CD4-positive, alpha-beta T cell treated with Interleukin-17A for 1 hour (primary cell): ENCODE results near the gene SDC1.
"Not testable (repeated sequence)": the region's sequence is repeated elsewhere in the genome, so short reads cannot be mapped to it uniquely, and the experiment has no call there.

Experiments
- DNase-seq: peaks from one replicate; pipeline ENCODE4 v3.0.0-alpha.2; 2020

The SDC1 gene, protein sequence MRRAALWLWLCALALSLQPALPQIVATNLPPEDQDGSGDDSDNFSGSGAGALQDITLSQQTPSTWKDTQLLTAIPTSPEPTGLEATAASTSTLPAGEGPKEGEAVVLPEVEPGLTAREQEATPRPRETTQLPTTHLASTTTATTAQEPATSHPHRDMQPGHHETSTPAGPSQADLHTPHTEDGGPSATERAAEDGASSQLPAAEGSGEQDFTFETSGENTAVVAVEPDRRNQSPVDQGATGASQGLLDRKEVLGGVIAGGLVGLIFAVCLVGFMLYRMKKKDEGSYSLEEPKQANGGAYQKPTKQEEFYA

DNA sequence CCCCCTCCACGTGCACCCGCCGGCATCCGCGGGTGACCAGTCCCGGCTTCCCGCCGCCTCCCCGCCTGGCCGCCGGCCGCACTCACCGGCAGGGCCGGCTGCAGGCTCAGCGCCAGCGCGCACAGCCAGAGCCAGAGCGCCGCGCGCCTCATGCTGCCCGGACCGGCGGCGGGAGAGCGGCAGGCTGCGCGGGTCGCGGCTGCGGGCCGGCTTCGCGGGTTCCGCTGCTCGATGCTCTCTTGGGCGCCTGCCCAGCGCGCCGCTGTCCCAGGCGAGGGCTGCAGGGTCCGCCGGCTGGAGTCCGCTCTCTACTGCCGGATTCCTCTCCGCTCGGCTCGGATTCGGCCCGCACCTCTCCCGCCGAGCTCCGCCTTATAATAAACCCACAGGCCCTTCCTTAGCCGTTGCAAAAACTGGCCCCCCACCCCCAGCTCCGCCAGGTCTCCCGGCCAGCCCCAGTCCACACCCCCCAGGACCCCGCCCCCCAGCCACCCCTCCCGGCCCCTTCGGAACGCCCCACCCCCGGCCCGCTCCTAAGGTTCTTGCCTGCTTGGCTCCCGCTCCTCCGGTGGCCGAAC, at the start of gene SDC1:
Gene SDC1, minus strand, starts transcription at position 415 of the 578 bp plus-strand sequence. Its CDS starts 263 bp downstream, at position 152.
- DNase-seq = no peak

DNA sequence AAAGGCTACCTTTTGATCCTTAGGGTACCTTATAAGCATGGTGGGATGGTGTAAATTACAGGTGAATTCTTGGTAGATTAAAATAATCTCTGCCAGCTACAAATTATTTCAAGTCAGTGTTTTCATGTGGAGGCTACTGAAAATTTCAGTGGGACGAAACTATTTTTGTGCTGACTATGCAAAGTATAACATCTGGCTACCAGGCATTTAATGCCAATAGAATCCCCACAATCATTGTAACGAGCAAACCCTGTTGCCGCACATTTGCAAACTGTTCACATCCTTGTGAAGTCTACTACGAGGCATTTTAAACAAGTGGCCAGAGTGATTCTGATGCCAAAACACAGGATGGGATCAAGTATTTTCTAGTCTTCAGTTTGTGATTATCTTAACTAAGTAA, 48.1 kb upstream of the SDC1 start:
- DNase-seq = no peak

DNA sequence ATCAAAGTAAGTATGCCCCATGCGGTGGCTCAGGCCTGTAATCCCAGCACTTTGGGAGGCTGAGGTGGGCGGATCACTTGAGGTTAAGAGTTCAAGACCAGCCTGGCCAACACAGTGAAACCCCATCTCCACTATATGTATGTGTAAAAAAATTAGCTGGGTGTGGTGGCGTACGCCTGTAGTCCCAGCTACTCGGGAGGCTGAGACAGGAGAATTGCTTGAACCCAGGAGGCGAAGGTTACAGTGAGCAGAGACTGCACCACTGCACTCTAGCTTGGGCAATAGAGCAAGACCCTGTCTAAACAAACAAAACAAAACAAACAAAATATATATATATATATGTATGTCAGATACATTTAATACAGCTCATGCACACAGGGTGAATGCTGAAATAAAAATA, 43.4 kb upstream of the SDC1 start:
- not testable (repeated sequence) for DNase-seq

DNA sequence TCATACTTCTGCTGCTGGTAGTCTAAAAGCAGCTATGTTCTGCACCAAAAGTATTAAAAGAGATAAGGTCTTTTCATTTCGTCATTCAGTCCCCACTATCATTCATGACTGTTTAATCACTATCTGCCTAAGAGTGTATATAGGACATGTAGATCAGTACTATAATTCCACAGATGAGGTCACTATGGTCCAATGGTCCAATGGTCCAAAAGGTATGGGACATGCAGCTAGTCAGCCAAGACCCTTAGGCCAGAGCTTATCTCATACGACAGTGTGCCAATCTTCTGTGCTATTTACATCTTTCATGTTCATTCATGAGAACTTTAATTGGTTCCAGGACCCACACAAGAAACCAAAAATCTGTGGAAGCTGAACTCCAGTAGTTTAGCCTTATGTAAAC, 42.6 kb upstream of the SDC1 start:
- DNase-seq = no peak

DNA sequence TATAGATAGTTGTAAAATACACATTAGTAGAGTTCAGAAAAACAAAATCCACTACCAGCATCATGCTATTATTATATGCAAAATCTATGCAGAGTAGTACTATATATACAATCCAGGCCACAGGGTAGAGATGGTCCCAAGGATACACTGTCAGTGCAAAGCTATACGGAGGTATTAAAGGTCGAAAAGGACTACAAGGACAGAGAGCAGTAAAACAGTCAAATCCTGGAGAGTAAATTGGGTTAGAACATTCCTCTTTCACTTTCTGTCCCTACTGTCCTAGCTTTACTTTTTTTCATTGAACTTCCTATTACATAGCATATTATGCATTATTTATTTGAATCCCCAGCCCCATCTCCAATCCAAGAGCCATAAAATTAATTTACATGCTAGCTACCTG, 39.7 kb upstream of the SDC1 start:
- DNase-seq = no peak

DNA sequence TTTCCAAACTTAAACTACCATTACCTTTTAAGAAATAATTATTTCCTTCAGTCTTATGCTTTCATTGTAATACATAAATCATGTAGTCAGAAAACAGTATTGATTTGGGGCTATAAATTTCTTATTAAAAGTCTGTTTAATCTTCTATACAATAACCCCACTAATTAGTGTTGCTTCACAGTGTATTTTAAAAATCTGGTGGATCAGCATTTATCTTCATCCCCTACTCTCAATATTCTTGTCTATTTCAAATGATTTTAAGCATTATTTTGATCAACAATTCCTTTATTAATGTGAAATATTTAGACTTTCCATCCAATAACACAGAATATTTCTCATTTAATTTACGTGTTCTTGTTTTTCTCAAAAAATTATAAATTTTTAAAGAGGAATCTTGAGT, 32.5 kb upstream of the SDC1 start:
- DNase-seq = no peak

DNA sequence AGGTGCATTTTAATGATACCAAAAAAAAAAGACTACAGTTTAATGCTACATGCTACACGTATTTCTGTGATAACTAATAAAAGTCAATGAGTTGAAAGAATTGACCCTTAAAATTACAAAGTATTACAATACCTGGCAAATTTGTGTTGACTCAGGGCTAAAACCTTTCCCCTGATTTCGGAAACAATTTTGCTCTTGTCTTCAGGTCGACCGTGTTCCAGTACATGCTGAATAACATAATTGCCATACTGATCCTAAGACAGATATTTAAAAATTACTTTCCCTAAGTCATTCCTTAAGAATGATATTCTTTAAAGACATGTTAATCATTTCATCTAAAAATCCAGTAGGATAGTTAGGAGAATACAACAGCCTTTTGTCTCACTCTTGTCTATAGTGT, 29.8 kb upstream of the SDC1 start:
- DNase-seq = no peak

DNA sequence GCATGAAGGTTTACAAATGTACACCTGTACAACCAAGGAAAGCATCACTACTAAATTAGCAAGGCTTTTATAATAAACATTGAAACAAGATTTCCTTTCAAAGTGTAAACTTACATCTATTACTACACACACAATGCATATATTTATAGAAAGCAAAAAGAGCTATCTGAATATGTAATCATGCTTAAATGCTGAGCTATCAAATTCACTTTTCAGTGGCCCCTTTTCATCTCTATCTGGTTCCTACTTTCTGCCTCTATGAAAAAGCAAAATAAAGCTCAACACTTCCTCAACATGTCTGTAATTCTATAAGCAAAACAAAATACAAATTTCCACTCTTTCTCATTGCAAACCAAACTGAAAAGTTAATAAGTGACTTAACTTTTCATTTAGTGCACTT, 25.5 kb upstream of the SDC1 start:
- DNase-seq = no peak

DNA sequence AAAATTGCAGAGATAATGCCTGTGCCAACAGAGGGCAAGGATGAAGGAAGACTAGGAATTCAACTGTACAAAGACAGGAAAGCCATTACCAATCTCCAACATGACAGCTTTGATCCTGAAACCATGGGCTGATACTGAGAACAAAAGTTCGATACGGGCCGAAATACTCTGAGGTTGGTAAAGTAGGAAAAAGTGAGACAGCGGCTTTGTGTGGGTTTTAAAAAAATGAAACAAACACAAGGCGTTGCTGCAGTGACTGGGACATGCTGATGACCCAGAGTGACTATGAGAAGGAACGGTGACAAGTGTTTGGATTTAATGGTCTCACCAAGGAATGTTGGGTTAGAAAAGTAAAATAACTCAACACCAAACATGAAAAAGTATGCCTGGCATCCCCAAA, 24.2 kb upstream of the SDC1 start:
- DNase-seq = no peak

DNA sequence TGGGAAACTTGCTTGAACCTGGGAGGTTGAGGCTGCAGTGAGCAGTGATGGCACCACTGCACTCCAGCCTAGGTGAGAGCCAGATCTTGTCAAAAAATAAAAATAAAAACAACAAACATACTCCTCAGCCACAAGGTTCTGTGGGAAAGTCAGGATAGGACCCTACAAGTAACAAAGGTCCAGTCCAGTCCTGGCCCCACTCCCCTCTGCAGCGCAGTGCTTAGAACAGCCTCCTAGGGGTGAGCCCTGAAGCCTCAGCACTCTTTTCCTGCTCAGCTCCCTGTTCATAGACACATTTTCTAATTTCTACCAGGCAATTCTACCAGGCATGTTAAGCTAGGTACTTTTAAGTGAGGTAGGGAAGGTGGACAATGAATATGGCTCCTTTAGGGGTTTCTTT, 22.2 kb upstream of the SDC1 start:
- no peak for DNase-seq

DNA sequence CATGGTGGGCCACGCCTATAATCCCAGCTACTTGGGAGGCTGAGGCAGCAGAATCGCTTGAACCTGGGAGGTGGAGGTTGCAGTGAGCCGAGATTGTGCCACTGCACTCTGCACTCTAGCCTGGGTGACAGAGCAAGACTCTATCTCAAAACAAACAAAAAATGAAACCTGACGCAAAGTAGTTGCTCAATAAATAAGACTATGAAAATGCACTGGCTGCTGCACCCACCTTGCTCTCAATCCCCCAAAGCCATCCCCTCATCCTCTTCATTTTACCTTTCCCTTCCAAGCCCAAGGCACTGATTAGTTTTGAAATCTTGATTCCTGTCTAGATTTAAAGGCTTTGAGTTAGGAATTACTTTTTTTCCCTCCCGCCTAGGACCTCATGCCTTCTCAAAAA, 18.7 kb upstream of the SDC1 start:
- DNase-seq = not testable (repeated sequence)

DNA sequence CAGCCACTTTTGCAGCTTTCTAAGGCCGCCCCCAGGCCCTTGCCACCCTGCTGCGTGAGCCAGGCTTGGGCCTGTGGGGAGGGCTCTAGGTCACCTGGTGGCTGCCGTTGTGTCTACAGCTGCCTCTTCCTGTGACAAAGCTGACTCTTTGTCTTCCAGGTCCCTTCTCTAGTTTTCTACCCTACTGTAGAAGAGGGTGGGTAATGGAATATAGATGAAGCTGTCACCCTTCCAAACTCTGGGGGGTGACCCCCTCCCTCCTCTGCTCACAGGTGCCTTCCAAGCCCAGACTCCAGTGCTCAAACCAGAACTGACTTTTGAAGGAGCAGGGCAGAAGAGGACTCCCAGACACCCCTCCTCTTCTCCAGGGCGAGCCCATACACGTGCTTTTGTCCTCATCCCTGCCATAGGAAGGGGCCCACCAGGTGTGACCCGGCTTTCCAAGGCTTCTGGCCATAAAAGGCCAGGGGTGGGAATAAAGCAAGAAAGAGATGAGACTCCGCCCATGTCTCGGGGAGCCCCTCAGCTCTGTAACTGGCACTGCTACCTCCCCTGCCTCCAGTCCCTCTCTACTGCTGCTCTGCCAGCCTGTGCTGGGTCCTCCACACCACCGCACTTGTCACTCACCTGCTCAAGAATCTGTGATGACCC, 17.9 kb upstream of the SDC1 start:
- DNase-seq = no peak

DNA sequence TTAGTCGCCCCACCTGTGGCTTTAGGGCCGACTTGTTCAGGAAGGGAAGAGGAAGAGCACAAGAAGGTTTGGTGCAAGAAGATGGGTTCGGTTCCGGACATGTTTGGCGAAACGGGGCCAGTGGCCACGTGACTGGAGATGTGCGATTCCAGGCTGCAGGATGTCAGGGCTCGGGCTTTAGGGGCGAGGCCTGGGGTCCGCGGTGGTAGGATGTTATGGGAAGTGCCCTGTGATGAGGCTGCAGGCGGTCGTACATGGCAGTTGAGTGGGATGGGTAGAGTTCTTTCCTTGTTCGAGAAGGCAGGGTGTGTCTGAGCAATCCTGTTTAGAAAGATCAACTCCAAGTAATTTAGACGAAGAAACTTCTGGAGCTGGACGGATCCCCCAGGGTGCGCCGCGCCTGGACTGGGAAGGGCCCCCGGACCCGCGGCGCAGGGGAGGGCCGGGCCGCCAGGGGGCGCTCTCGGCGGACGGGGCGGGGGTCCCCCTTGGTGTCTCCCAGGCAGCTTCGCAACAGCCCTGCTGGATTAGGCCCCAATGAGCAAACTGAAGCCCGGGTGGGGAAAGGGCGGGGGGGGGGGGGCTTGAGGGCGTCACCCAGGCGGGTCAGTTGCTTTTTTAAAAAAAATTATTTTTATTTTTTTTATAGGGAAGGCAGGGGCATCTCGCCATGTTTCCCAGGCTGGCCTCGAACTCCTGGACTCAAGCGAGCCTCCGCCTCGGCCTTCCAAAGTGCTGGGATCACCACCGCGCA, 17.2 kb upstream of the SDC1 start:
- DNase-seq = no peak

DNA sequence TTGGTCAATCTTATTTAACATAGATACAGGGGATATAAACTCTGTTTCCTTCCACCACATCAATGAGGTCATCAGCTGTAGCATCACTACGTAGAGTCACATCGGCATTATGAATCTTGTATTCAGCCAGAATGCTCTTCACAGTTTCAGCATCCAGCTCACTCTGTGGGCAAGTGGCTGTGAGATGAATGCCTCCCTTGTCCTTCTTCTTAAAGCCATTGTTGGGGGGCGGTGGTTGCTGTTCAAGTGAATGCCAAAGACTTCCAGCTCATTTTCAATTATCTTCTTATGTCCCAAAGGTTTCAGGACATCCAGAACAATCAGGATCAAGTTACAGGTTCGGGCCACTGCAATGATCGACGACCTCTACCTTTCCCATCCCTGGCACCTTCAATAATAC, 15.4 kb upstream of the SDC1 start:
- not testable (repeated sequence) for DNase-seq

DNA sequence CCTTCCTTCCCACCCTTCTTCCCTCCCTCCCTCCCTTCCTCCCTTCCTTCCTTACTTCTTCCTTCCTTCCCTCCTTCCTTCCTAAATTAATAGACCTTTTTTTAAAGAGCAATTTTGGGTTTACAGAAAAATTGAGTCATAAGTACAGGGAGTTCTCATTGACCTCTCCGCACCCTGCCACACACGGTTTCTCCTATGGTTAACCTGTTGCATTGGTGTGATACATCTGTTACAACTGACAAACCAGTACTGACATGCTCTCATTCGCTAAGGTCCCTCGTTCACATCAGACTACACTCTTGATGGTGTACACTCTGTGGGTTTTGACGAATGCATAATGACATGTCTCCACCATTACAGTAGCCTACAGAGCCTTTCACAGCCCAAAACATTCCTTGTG, 11.6 kb upstream of the SDC1 start:
- DNase-seq = no peak

DNA sequence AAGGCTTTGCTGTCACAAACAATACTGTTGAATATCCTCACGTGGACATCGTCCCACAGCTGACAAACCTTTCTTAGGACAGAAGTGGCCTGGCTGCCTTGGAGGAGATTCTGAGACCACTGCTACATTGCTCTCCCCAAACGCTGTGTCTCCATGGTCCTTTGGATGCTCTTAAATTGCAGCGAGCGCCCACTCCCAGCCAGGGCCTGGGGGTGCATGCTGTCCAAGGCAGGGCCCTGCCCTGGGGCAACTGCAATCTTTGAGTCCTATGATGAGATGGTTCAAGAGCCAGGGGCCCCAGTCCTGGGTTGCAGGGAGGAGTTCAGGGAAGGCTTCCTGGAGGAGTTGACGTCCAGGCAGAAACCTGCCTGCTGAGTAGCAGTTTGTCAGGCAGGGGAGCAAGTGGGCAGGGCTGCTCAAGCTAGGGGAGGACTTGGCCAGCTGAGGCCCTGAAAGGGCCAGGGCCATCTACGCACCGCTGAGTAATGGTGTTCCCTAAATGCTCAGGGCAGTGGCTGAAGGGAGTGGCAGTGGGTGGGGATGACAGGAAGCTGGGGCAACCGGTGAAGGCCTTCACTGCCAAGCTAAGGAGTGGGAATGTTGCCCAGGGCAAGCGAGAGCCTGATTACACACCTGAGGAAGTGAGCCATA, 10.8 kb upstream of the SDC1 start:
- no peak for DNase-seq

DNA sequence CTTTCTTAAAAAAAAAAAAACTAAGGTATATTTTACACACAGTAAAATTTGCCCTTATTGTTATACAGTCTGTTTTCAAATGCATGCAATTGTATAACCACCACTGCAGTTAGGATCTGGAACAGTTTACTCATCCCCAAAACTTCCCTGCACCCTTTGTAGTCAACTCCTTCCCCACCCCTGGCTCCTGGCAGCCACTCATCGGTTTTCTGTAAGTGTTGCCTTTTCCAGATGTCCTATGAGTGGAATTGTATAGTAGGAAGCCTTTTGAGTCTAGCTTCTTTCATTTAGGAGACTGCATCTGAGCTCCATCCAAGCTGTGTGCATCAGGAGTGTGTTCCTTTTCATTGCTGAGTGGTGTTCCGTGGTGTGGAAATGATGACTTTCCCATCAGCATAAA, 9.7 kb upstream of the SDC1 start:
- DNase-seq = not testable (repeated sequence)

DNA sequence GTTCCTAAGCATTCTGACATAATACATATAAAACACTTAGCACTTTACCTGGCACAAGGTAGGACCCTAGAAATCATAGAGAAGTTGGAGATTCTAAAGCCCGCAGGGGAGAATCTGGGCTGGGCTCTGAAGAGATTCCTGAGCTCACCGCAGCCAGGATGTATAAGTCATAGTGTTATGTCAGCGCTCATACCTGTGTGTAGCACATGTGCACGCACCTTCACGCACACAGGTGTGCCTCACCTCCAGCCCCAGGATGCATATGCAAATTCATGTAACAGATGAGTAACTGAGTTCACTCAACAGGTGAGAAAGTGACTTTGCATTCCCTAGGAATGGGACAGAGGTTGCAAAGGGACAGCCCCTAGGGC, 7.9 kb upstream of the SDC1 start:
- DNase-seq = no peak

DNA sequence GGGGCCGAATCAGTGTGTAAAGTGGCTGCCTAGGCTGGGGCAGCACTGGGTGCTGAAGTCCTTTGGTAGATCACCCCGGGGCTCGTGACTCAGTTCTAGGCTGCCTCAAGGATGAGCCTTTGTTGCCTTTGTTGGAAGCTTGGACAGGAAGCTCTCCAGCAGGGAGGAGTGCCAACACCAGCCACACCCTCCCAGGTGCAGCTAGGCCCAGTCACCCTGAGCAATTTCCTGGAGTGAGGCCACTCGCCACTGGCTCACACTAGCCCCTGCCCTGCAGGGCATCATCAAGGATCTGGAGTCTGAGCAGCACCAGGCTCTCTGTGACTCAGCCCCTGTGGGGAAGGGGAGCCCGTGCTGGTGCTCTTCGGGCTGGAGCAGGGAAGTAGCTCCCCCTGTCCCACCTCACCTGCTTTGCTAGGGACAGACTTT, 6.7 kb upstream of the SDC1 start:
- DNase-seq = no peak

DNA sequence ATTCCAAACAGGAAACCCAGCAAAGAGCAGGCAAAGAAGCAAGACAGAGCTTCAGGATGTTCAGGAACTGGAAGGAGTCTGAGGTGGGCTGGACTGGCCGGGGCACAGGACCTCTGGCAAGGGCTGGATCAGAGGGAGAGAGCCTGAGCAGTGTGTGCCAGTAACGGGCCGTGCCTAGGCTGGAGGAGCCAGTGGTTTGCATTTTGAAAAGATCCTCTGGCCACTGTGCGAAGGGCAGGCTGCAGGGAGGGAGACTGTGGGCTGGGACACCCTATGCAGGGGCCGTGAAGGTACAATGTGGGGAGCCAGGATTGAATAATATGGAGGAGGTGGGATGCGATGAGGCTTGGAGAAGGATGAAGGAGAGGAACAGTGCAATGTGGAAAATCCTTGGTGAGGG, 6.2 kb upstream of the SDC1 start:
- no peak for DNase-seq

DNA sequence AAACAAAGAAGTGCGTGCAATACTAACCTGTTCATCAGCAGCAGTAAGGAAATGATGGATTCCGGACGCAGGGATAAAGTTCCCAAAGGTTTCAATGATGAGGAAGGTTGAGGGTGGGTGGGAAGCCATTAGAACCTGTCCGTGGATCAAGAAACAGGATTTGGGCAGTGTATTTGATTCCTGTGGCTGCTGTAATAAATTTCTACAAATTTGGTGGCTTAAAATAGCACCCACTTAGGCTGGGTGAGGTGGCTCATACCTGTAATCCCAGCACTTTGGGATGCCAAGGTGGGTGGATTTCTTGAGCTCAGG, 5.1 kb upstream of the SDC1 start:
- no peak for DNase-seq

DNA sequence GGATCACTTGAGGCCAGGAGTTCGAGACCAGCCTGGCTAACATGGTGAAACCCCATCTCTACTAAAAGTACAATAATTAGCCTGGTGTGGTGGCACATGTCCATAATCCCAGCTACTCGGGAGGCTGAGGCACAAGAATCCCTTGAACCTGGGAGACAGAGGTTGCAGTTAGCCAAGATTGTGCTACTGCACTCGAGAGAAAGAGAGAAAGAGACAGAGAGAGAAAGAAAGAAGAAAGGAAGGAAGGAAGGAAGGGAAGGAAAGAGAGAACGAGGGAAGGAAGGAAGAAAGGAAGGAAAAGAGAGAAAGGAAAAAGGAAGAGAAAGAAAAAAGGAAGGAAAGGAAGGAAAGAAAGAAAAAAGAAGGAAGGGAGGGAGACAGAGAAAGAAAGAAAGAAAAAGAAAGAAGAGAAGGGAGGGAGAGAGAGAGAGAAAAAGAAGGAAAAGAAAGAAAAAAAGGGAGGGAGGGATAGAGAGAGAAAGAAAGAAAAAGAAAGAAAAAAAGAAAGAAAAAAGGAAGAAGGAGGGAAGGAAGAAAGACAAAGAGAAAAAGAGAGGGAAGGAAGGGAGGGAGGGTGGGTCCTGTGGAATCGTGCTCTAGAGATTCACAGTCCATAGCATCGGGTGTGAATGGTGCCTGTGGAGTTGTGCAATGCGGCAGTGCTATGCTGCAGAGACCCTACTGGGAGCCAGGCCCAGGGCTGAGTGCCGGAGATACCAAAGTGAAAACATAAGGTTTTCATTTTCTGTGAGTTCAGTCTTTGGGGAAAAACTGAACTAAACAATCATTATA, 4.6 kb upstream of the SDC1 start:
- DNase-seq = no peak
